EH (cell line): ENCODE results near the gene SMCO1.
"Not testable (repeated sequence)": the region's sequence is repeated elsewhere in the genome, so short reads cannot be mapped to it uniquely, and the experiment has no call there.

Experiments used
- DNase-seq: peaks from one replicate; pipeline ENCODE4 v3.0.0-alpha.2; 2015; ENCODE audit warnings: low read depth

Gene SMCO1

GRCh38 chr3:196521291-196521690, 6.1 kb upstream of the SMCO1 start:
- not testable (repeated sequence) for DNase-seq

GRCh38 chr3:196519718-196520082, 4.6 kb upstream of the SMCO1 start:
- DNase-seq = no peak

- DNase-seq = peak; percentile 78
Observed at GRCh38 chr3:196518966-196519717, 4.0 kb upstream of the SMCO1 start.

DNA sequence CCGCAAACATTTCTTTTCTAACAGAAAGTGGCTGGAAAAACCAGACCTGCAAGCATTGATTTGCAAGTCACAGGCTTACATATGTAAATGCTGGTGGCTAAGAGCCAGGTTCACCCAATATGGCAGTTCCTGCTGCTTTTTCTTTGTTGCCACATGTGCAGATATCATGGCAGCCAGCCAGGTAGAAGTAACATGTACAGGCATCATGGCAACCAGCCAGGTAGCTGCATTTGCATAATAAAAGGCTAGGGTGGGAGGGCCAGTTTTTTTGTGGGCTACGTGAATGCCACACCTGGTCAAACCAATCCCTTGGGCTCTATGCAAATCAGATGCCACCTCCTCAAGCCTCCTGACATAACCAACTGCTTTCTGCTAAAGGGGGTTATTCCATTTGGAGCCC, 2.8 kb upstream of the SMCO1 start:
- DNase-seq = no peak

DNA sequence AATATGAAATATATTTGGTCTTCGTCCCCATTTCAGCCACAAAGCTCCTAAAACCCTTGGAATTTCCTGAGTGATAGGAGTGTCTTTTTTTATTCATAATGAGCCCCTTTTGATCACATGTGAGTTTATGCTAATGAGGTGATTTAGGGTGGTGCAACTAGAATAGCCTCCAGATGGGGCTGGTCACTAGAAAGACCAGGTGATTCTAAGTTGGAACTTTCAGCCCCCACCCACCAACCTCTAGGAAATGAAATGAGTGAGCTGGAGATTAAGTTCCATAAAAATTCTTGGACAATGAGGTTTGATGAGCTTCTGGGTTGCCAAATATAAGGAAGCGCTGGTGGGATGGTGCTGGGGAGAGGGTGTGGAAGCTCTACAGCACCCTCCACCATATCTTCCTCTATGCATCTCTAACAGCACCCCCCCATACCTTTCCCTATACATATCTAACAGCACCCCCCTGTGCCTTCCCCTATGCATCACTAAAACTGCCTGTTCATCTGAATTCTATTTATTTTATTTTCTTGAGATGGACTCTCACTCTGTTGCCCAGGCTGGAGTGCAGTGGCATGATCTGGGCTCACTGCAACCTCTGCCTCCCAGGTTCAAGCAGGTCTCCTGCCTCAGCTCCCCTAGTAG, 2.1 kb upstream of the SMCO1 start:
- DNase-seq = no peak

- no peak for DNase-seq
Observed at GRCh38 chr3:196514350-196514716, 813 bp downstream of the SMCO1 start.

GRCh38 chr3:196513697-196514349, 1.3 kb downstream of the SMCO1 start:
- peak; percentile 52 for DNase-seq

DNA sequence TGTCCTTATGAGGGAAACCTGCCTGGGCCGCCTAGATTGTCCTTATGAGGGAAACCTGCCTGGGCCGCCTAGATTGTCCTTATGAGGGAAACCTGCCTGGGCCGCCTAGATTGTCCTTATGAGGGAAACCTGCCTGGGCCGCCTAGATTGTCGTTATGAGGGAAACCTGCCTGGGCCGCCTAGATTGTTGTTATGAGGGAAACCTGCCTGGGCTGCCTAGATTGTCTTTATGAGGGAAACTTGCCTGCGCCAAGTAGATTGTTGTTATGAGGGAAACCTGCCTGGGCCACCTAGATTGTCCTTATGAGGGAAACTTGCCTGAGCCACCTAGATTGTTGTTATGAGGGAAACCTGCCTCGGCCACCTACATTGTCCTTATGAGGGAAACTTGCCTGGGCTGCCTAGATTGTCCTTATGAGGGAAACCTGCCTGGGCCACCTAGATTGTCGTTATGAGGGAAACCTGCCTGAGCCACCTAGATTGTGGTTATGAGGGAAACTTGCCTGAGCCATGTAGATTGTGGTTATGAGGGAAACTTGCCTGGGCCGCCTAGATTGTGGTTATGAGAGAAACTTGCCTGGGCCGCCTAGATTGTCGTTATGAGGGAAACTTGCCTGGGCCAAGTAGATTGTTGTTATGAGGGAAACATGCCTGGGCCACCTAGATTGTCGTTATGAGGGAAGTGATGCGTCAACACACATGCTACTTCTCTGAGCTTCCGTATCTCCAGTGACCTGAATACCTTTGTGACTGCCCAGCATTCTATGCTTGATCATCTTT, 3.3 kb downstream of the SMCO1 start:
- not testable (repeated sequence) for DNase-seq

GRCh38 chr3:196511108-196511507, 4.0 kb downstream of the SMCO1 start:
- DNase-seq = not testable (repeated sequence)

- no peak for DNase-seq
Observed at GRCh38 chr3:196506687-196507086, 8.5 kb downstream of the SMCO1 start.

DNA sequence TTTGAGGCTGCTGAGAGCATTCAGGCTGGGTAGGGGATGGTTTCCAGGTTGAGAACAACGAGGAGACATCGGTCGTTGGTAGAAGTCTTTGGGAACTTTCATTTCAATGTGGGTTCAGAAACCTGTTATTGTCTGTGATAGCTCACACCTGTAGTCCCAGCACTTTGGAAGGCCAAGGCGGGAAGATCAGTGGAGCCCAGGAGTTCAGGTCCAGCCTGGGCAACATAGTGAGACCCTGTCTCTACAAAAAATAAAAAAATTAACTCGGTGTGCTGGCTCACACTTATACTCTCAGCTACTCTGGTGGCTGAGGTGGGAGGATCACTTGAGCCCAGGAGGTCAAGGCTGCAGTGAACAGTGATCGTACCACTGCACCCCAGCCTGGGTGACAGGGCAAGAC, 10.6 kb downstream of the SMCO1 start:
- no peak for DNase-seq

- not testable (repeated sequence) for DNase-seq
Observed at GRCh38 chr3:196504077-196504398, 11.1 kb downstream of the SMCO1 start.

DNA sequence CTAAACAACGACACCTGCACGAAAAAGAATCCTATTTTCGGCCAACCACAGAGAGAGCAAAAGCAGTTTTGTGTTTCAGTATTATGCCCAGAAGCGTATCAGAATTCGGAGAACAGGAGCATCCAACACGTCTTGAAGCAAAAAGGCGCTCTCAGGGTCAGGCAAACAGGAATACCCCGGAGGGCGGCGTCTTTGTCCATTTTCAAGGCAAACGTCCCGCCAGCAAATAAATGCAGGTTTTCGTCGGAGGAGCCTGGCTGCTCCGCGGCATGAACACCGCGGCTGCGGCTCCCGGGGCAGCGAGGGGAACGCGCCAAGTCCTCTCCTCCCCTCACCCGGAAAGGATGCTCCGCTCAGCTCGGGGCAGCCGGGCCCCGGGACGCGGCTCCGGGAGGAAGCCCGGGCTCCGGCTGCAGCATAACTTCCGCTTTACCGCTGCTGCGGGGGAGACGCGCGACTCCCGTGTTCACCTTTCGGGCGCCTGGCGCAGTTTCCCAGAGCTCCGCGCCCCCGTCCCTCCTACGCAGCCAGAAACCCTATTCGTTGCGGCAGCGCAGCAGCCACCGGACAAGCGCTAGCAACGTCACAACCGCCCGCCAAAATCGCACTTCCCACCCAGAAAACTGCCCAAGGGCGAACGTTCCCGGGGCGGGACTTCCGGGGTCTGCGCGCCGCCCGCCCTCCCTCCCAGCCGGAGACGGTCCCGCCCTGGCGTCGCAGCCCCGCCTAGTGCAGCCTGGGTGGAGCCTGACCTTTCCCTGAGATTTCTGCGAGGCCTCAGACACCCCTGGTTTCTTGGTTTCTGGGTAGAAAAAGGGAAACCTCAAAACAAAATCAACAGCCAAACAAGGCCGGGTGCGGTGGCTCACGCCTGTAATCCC, 11.7 kb downstream of the SMCO1 start, which contains the start of gene RNF168:
TSS of gene RNF168 (minus strand) at position 573 of the 881 bp plus-strand sequence. CDS start 595 bp downstream, outside the sequence.
- peak; percentile 94 for DNase-seq

DNA sequence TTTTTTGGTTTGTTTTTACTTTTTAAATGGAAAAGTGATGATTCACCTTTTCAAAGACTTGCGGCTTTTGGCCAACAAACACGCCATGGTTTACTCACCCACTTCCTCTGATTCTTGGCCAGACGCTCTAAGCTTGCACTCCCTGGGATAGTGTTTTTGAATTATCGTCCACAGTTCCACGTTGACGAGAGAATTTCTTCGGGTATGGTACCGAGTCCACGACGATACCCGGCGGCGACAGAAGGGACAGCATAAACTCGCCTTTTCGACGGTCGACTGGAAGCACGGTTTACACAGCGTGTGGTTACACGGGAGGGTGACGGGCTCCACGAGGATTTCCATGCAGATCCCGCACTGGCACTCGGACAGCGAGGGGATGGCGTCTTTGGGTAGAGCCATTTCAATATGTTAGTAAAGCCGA, 12.4 kb downstream of the SMCO1 start:
- peak; percentile 88 for DNase-seq

DNA sequence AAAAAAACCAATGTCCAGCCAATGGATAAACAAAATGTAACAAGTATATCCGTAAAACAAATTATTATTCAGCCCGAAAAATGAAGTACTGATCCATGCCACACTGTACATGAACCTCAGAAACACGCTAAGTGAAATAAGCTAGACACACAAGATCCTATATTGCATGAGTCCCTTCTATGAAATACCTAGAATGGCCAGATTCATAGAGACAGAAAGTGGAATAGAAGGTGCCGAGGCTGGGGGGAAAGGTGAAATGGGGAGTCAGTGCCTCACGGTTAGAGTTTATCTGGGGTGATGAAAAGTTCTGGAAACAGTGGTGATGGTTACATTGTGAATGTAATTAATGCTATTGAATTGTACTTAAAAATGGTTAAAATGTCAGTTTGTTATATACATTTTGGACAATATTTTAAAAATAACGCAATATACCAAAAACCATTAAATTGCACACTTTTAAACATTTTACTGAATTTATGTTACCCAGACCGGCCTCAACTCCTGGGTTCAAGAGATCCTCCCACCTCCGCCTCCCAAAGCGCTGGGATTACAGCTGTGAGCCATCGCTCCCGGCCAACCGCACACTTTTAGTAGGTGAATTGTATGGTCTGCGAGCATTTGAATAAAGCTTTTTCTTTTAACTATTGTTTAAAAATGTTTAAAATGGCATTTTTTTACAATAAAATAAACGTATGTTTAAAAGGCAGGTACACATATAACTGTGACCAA, 13.7 kb downstream of the SMCO1 start:
- peak; percentile 27 for DNase-seq

GRCh38 chr3:196499807-196500524, 15.2 kb downstream of the SMCO1 start:
- no peak for DNase-seq

GRCh38 chr3:196499061-196499460, 16.1 kb downstream of the SMCO1 start:
- DNase-seq = peak; percentile 41

- DNase-seq = no peak
Observed at GRCh38 chr3:196498297-196498696, 16.8 kb downstream of the SMCO1 start.

- DNase-seq = no peak
Observed at GRCh38 chr3:196496183-196496582, 19.0 kb downstream of the SMCO1 start.

DNA sequence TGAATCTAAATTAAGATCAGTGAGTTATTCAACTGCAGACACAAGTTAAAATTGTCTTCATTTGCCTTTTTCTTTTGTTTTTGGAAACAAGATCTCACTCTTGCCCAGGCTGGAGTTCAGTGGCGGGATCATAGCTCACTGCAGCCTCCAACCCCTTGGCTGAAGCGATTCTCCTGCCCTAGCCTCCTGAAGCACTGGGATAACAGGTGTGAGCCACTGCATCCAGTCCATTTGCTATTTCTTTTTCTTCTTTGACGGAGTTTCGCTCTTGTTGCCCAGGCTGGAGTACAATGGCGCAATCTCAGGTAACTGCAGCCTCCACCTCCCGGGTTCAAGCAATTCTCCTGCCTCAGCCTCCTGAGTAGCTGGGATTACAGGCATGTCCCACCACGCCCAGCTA, 21.9 kb downstream of the SMCO1 start:
- no peak for DNase-seq
